ENCODE measurements around the gene NPTXR.
A peak's percentile ranks its signal among the peaks of the same experiment; 100 is the strongest.

NPTXR gene
- 0 to 0.97 (median 0.20) reads per million in 18 experiments for total RNA-seq

GRCh38 chr22:38843657-38844314, at the start of gene NPTXR:
NPTXR (minus strand) TSS chr22:38844028.
- peak; percentile 21 to 53 for DNase-seq

GRCh38 chr22:38891256-38891655, 47.4 kb upstream of the NPTXR start:
- DNase-seq: no peak

GRCh38 chr22:38890377-38890776, 46.5 kb upstream of the NPTXR start:
- DNase-seq: no peak

- no peak for DNase-seq
These were observed 42.5 kb upstream of the NPTXR start for GRCh38 chr22:38886333-38886732.

- DNase-seq: no peak
These were observed 39.3 kb upstream of the NPTXR start for GRCh38 chr22:38882972-38883622.

GRCh38 chr22:38881997-38882879, 38.4 kb upstream of the NPTXR start:
- DNase-seq: no peak

- no peak for DNase-seq
These were observed 37.6 kb upstream of the NPTXR start for GRCh38 chr22:38881464-38881871.

- DNase-seq: no peak
These were observed 36.1 kb upstream of the NPTXR start for GRCh38 chr22:38879961-38880360.

- DNase-seq: peak; percentile 71 to 75
These were observed 35.4 kb upstream of the NPTXR start for GRCh38 chr22:38879108-38879729.

GRCh38 chr22:38878001-38878400, 34.2 kb upstream of the NPTXR start:
- no peak for DNase-seq

GRCh38 chr22:38874529-38875222, 30.8 kb upstream of the NPTXR start:
- DNase-seq: no peak

- peak in 1 of 2 donors; percentile 19 for DNase-seq
These were observed 29.9 kb upstream of the NPTXR start for GRCh38 chr22:38873469-38874411.

- peak; percentile 20 to 54 for DNase-seq
These were observed 29.0 kb upstream of the NPTXR start for GRCh38 chr22:38872831-38873248.

GRCh38 chr22:38872172-38872830, 28.5 kb upstream of the NPTXR start, which contains the start of gene CBX6:
CBX6 (minus strand) TSS chr22:38872216; CDS start chr22:38872190, 26 bp downstream.
- DNase-seq: peak; percentile 93 to 95

- DNase-seq: peak in 1 of 2 donors; percentile 18
These were observed 27.7 kb upstream of the NPTXR start for GRCh38 chr22:38871360-38872171.

- no peak for DNase-seq
These were observed 27.0 kb upstream of the NPTXR start for GRCh38 chr22:38870791-38871359.

- DNase-seq: peak; percentile 89 to 92
These were observed 26.5 kb upstream of the NPTXR start for GRCh38 chr22:38870312-38870741.

GRCh38 chr22:38869663-38870062, 25.8 kb upstream of the NPTXR start:
- DNase-seq: no peak

GRCh38 chr22:38868886-38869381, 25.1 kb upstream of the NPTXR start:
- DNase-seq: peak; percentile 75

Measured in inflammatory macrophage (primary cell).